GM19395 (cell line): ENCODE data around the gene B3GNT8.
"Not testable (repeated sequence)": the region's sequence is repeated elsewhere in the genome, so short reads cannot be mapped to it uniquely, and the experiment has no call there.

Experiments used
- ATAC-seq: cut with Tn5 transposase; IDR thresholded peaks from one replicate; pipeline ENCODE4 v1.9.1; 2021; ENCODE audit warnings: mild to moderate bottlenecking, moderate library complexity; ENCODE audit not compliant: unreplicated experiment

Gene B3GNT8, protein sequence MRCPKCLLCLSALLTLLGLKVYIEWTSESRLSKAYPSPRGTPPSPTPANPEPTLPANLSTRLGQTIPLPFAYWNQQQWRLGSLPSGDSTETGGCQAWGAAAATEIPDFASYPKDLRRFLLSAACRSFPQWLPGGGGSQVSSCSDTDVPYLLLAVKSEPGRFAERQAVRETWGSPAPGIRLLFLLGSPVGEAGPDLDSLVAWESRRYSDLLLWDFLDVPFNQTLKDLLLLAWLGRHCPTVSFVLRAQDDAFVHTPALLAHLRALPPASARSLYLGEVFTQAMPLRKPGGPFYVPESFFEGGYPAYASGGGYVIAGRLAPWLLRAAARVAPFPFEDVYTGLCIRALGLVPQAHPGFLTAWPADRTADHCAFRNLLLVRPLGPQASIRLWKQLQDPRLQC

DNA sequence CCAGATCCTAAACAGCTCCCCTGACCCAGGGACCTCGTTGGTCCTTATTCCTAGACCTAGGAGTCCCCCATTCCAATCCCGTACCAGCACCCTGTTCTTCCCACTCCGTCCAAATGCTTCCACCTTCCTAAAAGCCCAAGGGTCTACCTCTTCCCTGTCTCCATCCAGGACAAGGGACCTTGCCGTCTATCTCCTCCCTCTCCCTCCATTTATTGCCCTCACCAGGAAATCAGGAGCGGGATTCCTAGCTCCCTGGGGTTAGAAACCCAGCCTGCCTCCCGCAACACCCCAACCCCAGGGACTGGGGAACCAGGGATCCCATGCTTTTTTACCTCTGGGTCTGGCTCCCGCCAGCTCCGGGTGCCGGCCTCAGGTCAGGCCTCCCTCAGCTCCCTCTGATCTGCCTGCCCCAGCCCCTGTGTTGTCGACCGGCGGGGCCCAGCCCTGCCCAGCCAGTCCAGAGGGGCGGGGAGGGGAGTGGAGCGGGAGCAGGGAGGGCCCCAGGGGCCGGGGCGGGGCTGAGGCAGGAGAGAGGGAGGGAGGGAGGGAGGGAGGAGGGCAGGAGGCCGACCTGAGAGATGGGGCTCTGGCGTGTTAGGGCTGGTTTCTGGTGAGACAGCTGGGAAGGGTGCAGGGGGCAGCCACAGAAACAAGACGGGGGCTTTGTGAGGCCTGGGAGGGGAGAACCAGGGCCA, at the start of gene B3GNT8:
Gene B3GNT8, minus strand, starts transcription at position 423 of the 695 bp plus-strand sequence. CDS start 596 bp downstream, outside the sequence.
- ATAC-seq, result no peak

DNA sequence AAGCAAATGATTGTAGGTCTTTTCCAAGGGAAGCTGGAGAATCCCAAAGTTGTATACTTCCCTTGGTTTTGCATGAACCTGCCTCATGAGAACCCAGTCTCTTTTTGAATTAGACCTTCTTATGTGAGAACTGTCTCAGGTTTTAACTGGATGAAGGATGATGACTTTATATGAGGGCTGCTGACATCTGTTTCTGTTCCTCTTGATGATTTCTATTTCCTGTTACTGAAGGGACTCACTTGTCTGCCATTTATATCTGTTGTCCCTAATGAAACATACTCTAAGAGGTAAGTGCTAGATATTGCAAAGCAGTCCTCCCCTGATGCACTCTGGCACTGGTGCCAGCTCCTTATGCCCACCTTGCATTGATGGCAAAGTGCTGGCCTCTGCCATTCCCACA, 49.4 kb upstream of the B3GNT8 start:
- no peak for ATAC-seq

GRCh38 chr19:41463257-41464256, 36.4 kb upstream of the B3GNT8 start:
- ATAC-seq, result not testable (repeated sequence)

DNA sequence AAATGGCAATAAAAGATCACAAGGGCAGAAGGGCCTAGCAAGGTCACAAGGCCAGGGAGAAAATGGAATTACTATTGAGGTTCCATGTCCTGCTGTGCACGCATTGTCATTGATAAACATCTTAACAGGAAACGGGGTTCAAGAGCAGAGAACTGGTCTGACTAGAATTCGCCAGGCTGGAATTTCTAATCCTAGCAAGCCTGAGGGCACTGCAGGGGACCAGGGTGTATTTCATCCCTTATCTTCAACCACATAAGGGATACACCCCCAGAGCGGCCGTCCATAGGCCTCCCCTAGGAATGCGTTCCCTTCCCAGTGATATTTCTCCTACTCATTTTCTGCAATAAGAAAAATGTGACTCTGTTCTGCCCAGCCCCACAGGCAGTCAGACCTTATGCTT, 35.3 kb upstream of the B3GNT8 start:
- ATAC-seq, result no peak

DNA sequence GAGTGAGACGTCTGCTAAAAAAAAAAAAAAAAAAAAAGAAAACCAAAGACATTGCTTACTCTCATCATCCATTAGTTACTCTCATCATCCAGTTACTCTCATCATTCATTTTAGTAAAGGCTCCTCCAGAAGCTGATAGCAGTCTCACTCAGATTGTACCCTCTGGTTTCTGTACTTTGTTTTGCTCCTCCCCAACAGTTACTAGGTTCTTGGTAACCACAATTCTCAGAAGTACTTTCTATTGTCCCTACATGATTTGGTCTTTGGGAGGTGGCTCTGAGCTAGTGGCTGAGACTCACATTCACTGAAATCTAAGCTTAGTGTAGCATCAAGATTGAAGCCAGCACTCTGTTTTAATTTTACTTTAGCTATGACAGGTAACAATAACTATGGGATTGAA, 30.1 kb upstream of the B3GNT8 start:
- ATAC-seq, result peak; percentile 78

DNA sequence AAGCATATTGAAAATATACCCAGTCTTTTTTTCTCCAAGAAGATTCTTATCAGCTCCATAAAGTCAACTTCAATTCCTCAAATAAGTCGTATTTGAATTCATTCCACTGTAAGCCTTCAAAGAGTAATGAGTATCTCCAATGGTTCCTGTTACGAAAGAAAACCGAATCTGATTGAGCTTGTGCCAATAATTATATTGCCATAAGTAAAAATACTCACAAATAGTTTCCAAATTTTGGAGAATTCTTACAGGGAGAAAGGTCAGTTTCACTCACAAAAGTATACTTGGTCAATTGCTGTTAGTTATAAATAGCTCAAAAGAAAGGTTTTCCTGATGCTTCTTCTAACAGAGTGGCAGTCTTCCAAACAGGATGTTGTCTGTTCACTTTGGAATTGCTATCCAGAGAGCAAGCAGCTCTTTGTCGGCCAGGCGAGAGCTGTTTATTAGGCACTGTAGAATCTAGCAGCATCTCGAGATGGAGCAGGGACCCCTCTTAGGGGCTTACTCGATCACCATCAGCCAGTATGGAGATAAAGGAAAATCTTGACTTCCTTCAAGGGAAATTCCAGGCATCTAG, 29.3 kb upstream of the B3GNT8 start:
- ATAC-seq, result no peak

DNA sequence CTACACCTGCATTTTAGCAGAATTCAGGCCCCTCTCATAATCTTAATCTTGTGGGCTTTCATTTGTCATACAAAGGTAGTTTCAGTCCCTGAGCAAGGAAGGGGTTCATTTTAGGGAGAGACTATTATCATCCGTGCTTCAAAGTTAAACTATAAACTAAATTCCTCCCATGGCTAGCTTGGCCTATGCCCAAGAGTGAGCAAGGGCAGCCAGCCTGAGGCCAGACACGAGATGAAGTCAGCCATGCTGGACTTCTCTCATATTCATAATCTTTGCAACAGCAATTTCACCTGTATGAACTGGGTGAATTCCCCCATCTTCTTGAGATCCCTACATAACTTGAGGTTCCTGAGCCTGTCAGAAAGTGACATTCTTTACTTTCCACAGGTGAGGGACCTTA, 28.8 kb upstream of the B3GNT8 start:
- ATAC-seq, result no peak

DNA sequence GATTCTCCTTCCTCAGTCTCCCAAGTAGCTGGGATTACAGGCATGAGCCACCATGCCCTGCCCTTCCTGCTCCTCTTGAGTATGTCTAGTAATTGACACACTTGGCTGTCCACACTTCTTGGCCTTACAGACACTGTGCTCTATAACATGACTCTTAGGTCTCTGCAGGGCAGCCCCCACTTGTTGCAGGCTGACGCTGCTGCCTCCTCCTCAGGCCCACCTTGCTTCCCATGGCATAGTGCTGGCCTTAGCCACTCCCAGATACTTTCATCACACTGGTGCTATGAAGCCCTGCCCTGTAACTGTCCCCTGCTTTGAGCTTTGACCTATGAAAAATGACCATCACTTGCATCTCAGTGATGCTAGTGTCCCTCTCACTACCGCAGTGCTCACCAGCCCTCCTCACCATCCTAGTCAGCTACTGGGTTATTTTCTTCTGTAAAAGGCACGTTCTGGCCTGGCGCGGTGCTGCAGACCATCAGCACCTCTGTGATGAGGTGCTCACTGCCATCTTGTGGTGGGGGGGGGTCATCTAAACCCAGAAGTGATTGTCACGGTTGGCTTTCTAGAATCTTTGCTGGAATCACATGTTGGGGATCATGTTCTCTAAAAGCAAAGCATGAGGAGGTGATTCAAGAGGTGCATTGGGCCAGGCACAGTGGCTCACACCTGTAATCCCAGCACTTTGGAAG, 25.6 kb upstream of the B3GNT8 start:
- ATAC-seq, result no peak

DNA sequence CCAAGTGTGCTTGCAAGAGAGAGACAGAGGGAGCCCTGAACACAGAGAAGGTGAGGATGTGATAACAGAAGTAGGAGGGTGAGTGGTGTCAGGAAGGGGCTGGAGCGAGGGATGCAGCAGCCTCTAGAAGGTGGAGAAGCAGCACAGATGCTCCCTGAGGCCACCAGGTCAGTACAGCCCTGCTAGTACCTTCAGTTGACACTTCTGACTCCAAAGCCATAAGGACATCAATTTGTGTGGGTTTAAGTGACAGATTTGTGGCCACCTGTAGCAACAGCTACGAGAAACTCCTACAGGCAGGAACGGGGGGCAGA, 22.6 kb upstream of the B3GNT8 start:
- ATAC-seq, result no peak

GRCh38 chr19:41449079-41449864, 22.1 kb upstream of the B3GNT8 start:
- ATAC-seq, result no peak

DNA sequence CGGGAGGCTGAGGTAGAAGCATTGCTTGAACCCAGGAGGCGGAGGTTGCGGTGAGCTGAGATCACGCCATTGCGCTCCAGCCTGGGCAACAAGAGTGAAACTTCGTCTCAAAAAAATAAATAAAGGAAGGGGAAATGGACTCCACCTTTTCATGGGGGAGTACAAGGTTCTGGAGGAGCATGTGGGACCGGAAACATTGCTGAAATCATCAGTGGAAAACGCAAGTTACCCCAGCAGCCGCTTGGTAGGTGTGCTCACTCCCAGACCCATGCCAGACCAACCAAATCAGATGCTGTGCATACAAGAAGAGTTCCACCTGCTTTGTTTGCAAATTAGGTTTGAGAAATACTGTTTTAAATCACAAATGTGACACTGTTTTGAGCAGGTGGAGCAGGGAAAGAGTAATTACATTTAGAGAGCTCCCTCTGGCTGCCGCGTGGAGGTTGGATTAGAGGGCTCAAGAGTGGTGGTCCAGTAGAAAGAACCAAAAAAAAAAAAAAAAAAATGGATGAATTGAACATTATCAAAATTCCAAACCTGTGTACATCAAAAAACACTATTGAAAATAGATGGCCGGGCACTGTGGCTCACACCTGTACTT, 20.7 kb upstream of the B3GNT8 start:
- ATAC-seq, result no peak

- ATAC-seq, result no peak
Measured at GRCh38 chr19:41445575-41445974, 18.4 kb upstream of the B3GNT8 start.

DNA sequence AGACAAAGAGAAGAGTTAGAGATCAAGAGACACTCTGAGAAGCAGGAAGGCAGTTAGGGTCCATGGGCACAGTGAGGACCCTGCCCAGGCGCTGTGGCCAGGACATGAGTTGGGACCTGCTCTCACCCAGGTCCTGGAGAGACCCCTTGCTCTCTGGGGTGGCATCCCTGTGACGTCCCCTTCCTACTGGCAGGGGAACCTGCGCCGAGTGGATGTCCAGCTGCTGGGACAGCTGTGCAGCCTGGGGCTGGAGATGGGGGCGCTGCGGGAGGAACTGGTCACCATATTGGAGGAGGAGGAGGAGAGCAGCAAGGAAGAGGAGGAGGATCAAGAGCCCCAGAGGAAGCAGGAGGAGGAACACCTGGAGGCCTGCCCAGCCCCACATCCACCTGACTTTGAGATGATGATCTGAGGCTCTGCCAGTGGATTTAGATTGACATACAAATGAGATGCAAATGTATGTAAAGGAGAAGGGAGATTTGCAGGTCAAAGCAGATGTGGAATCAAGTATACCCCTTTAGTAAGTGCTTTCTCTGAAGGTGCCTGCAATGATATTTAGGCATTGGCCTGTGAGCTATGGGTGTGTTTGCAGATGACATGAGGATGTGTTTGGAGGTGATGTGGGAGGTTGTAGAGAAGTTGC, 16.8 kb upstream of the B3GNT8 start:
- no peak for ATAC-seq

DNA sequence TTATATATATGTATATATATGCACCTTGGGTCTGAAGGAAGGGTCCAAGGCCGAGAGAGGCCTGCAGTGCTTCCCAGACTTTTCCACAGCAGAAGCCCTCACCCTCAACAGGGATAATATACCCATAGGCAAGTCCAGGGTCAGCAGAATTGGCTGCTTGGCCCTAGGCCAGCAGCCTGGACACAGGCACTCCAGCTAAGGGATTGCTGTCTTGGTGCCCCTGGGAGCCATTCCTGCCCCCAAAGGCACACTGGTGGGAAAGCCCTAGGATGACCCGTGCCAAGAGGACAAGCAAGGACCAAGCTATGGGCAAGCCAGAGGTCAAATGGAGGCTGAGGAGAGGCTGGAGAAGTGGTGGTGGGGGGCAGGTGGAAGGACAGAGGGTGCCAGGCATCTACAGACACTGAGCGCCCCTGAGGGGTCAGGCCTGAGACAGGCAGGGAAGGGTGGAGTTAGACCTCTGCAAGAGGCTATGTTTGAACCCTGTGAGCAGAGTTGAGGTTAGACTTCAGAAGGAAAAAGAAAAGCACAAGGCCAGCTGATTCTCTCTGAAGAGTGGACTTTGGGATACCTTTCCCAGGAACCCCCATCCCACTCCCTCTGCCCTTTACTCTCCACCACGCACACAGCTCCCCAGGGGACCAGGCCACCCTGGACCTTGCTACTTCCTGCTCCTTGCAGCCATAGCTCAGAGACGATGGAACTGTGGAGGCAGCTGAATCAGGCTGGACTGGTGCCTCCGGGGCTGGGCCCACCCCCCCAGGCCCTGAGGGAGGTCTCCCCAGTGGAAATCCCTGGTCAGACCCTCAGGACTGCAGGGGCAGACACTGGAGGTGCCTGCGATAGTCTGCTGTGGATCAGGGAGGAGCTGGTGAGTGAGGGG, 15.5 kb upstream of the B3GNT8 start, which contains the start of gene ERICH4:
Gene ERICH4, plus strand, starts transcription at position 684 of the 883 bp plus-strand sequence. Its CDS starts 14 bp downstream, at position 698.
- ATAC-seq, result no peak

- no peak for ATAC-seq
Measured at GRCh38 chr19:41441321-41441945, 14.3 kb upstream of the B3GNT8 start.

- peak; percentile 85 for ATAC-seq
Measured at GRCh38 chr19:41439441-41440222, 12.5 kb upstream of the B3GNT8 start, which contains the start of gene DMAC2. Gene DMAC2, minus strand, starts transcription at chr19:41439912. Its CDS starts 13 bp downstream, at chr19:41439899.
